Measurements from ENCODE around the gene GCAT.

Gene GCAT

GRCh38 chr22:37842015-37842793, 34.5 kb downstream of the GCAT start:
- DNase-seq (ENCODE audit: low read depth in 2 of 2, low spot score in 1 of 2) = no peak

- peak in 1 of 2 donors; percentile 16 for DNase-seq (ENCODE audit: low read depth in 2 of 2, low spot score in 1 of 2)
Measured at GRCh38 chr22:37843741-37844089, 36.0 kb downstream of the GCAT start.

- no peak for DNase-seq (ENCODE audit: low read depth in 2 of 2, low spot score in 1 of 2)
Measured at GRCh38 chr22:37844904-37845329, 37.2 kb downstream of the GCAT start.

- DNase-seq (ENCODE audit: low read depth in 2 of 2, low spot score in 1 of 2) = no peak
Measured at GRCh38 chr22:37846433-37846832, 38.7 kb downstream of the GCAT start.

GRCh38 chr22:37848587-37849088, 40.9 kb downstream of the GCAT start:
- no peak for DNase-seq (ENCODE audit: low read depth in 2 of 2, low spot score in 1 of 2)

GRCh38 chr22:37849089-37849751, 41.5 kb downstream of the GCAT start, which contains the start of gene EIF3L:
TSS of gene EIF3L (plus strand) at chr22:37849419. CDS start at chr22:37849450, 31 bp downstream.
- peak; percentile 61 to 76 for DNase-seq (ENCODE audit: low read depth in 2 of 2, low spot score in 1 of 2)

- no peak for DNase-seq (ENCODE audit: low read depth in 2 of 2, low spot score in 1 of 2)
Measured at GRCh38 chr22:37850801-37851200, 43.1 kb downstream of the GCAT start.

GRCh38 chr22:37852418-37852817, 44.7 kb downstream of the GCAT start:
- DNase-seq (ENCODE audit: low read depth in 2 of 2, low spot score in 1 of 2) = no peak

GRCh38 chr22:37854946-37855345, 47.2 kb downstream of the GCAT start:
- DNase-seq (ENCODE audit: low read depth in 2 of 2, low spot score in 1 of 2) = no peak

- no peak for DNase-seq (ENCODE audit: low read depth in 2 of 2, low spot score in 1 of 2)
Measured at GRCh38 chr22:37855462-37855861, 47.7 kb downstream of the GCAT start.

GRCh38 chr22:37860796-37861421, 53.2 kb downstream of the GCAT start:
- no peak for DNase-seq (ENCODE audit: low read depth in 2 of 2, low spot score in 1 of 2)

- DNase-seq (ENCODE audit: low read depth in 2 of 2, low spot score in 1 of 2) = no peak
Measured at GRCh38 chr22:37862570-37863325, 55.0 kb downstream of the GCAT start.

- no peak for DNase-seq (ENCODE audit: low read depth in 2 of 2, low spot score in 1 of 2)
Measured at GRCh38 chr22:37865510-37865909, 57.8 kb downstream of the GCAT start.
